Measurements from ENCODE around the gene IFI44. TPM values are rescaled to one million over a fixed set of nuclear protein-coding genes. Genes with fewer than 3 reads are reported as not detected.

Gene IFI44
- total RNA-seq, 1 donor from 2014 or later, result 80.5 TPM

DNA sequence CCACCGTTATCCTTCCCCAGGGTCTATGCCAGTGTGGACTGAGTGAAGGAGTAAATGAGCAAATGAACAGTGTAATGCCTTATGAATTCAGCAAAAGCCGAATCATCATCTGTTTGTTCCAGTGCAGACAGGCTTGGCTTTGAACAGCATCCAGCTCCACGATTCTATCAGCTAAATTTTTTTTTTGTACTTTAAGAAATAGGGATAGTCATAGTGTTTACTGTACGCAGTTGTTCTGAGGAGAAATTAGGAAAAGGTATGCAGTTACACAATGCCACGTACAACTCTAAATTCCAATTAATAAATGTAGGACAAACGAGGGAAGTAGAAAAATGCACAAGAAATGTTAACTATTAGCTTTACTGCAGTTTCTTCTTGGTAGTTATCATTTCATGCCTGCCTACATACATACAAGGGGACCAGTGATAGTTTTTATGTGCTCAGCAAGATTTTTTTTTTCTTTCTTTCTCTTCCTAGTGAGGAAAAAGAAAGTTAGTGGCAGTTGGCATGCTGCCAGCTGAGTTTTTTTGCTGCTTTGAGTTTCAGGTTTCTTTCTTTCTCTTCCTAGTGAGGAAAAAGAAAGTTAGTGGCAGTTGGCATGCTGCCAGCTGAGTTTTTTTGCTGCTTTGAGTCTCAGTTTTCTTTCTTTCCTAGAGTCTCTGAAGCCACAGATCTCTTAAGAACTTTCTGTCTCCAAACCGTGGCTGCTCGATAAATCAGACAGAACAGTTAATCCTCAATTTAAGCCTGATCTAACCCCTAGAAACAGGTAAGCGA, 29.6 kb upstream of the IFI44 start, which contains the start of gene IFI44L:
IFI44L (plus strand) TSS at position 646 of the 777 bp plus-strand sequence. CDS start 7,468 bp downstream, outside the sequence.
- intact Hi-C loops (cut with DNase I), result loop anchor here (5.0 kb wide), 1 partner anchor 57 kb away; no protein-coding TSS in a partner anchor
- H3K27me3 ChIP-seq (ENCODE audit: low read depth), result no peaks in the 10 kb centered on the region
- peak; percentile 18 to 63 for ATAC-seq
- DNase-seq, result peak; percentile 42
- H3K27ac ChIP-seq, result peak within 1 kb of the TSS; percentile 78
- H3K4me3 ChIP-seq, result peak within 1 kb of the TSS; percentile 45
- H3K36me3 ChIP-seq, result no peaks in the 10 kb centered on the region
- peaks cover 18% of the 10 kb centered on the region for H3K4me1 ChIP-seq
- TF ChIP-seq, protein P1, sequence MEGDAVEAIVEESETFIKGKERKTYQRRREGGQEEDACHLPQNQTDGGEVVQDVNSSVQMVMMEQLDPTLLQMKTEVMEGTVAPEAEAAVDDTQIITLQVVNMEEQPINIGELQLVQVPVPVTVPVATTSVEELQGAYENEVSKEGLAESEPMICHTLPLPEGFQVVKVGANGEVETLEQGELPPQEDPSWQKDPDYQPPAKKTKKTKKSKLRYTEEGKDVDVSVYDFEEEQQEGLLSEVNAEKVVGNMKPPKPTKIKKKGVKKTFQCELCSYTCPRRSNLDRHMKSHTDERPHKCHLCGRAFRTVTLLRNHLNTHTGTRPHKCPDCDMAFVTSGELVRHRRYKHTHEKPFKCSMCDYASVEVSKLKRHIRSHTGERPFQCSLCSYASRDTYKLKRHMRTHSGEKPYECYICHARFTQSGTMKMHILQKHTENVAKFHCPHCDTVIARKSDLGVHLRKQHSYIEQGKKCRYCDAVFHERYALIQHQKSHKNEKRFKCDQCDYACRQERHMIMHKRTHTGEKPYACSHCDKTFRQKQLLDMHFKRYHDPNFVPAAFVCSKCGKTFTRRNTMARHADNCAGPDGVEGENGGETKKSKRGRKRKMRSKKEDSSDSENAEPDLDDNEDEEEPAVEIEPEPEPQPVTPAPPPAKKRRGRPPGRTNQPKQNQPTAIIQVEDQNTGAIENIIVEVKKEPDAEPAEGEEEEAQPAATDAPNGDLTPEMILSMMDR (IDR thresholded peaks at IDR 0.05), result no peak
- H3K9me3 ChIP-seq, result no peaks in the 10 kb centered on the region

DNA sequence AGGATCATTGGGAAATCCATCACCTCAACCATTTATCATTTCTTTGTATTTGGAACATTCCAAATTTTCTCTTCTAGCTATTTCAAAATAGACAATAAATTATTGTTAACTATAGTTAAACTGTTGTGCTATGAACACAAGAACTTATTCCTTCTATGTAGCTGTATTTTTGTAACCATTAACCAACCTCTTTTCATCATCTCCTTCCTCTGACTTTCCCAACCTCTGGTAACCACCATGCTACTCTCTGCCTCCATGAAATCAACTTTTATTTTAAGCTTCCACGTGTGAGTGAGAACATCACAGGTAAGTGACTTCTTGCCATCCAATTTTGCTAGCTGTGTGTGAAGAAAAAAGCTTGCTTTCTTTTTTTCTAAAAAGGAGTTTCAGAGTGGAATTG, 29.0 kb upstream of the IFI44 start:
- Histone ChIP-seq H3K4me3 (peak overlapping the region; percentile 45), H3K9me3 (no peaks in the 10 kb centered on the region), H3K27ac (peak overlapping the region; percentile 78), H3K27me3 (ENCODE audit: low read depth) (no peaks in the 10 kb centered on the region), H3K36me3 (no peaks in the 10 kb centered on the region), H3K4me1 (peaks cover 18% of the 10 kb centered on the region)
- DNase-seq (no peak), ATAC-seq (no peak)
- TF ChIP-seq, protein P1 (IDR thresholded peaks at IDR 0.05), result no peak
- intact Hi-C loops (cut with DNase I), result no loop called here

DNA sequence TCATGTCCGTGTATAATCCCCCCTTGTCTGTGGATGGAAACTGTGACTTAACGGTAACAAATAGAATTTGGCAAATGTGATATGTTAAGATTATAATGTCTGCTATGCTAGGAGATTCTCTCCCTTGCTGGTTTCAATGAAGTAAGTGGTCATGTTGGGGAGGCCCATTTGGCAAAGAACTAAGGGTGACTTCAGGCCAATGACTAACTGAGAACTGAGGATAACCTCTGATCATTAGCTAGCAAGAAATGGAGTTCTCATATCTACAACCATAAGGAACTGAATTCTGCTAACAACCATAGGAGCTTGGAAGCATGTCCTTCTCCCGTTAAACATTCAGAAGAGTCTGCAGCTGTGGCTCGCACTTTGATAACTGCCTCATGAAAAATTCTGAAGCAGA, 27.1 kb upstream of the IFI44 start:
- intact Hi-C loops (cut with DNase I), result no loop called here
- Histone ChIP-seq H3K4me3 (peak overlapping the region; percentile 45), H3K4me1 (peaks cover 28% of the 10 kb centered on the region), H3K36me3 (no peaks in the 10 kb centered on the region), H3K9me3 (no peaks in the 10 kb centered on the region), H3K27me3 (ENCODE audit: low read depth) (no peaks in the 10 kb centered on the region), H3K27ac (peak overlapping the region; percentile 3)
- no peak for ATAC-seq
- no peak for DNase-seq
- TF ChIP-seq, protein P1 (IDR thresholded peaks at IDR 0.05), result no peak

DNA sequence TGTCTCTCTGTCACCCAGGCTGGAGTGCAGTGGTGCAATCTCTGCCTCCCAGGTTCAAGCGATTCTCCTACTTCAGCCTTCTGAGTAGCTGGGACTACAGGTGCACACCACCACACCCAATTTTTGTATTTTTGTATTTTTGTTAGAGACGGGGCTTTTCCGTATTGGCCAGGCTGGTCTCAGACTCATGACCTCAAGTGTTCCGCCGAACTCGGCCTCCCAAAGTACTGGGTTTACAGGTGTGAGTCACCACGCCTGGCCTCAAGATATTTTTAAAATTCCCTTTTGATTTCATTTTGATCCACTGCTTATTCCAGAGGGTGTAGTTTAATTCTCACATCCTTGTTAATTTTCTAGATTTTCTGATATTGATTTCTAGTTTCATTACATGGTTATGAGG, 25.6 kb upstream of the IFI44 start:
- ATAC-seq (no peak), DNase-seq (peak; percentile 23)
- no peaks in the 10 kb centered on the region for H3K9me3 ChIP-seq
- H3K27me3 ChIP-seq (ENCODE audit: low read depth), result no peaks in the 10 kb centered on the region
- no peak overlapping the region for H3K4me3 ChIP-seq
- peaks cover 20% of the 10 kb centered on the region for H3K4me1 ChIP-seq
- TF ChIP-seq, protein P1 (IDR thresholded peaks at IDR 0.05), result no peak
- H3K27ac ChIP-seq, result no peak overlapping the region
- intact Hi-C loops (cut with DNase I), result no loop called here
- H3K36me3 ChIP-seq, result no peaks in the 10 kb centered on the region

DNA sequence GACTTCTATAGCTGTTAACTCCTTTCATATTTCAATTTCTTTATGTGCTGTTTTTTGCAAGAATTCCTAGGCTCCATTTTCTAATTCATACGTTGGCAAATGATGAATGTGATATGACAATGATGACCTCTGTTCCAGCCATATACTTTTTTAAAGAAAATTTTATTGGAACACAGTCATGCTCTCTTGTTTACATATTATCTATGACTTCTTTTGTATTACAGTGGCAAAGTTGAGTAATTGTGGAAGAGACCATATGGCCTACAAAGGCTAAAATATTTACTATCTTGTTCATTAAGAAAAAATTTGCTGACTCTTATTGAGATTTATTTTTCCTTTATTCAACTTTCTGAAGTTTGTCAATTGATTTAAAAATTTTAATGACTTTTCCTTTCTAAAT, 22.3 kb upstream of the IFI44 start:
- no peak for DNase-seq
- Histone ChIP-seq H3K27ac (no peak overlapping the region), H3K27me3 (ENCODE audit: low read depth) (no peaks in the 10 kb centered on the region), H3K36me3 (no peaks in the 10 kb centered on the region), H3K4me1 (peaks cover 10% of the 10 kb centered on the region), H3K9me3 (no peaks in the 10 kb centered on the region), H3K4me3 (no peak overlapping the region)
- TF ChIP-seq, protein P1 (IDR thresholded peaks at IDR 0.05), result no peak
- ATAC-seq, result no peak
- intact Hi-C loops (cut with DNase I), result no loop called here

Measured in lower lobe of right lung (tissue), 2 donors.